Measurements from ENCODE around the gene WNT10A.

- TF ChIP-seq GATA3 (IDR thresholded peaks at IDR 0.05; ENCODE audit: low read depth, low read length) (no peak), GATA2 (IDR thresholded peaks at IDR 0.05; ENCODE audit: low read depth, low read length) (no peak)
Observed at GRCh38 chr2:218898109-218898878, 17.6 kb downstream of the WNT10A start.

Measured in SH-SY5Y (cell line).